Mesodermal cell (in vitro differentiated cells): ENCODE data around the gene SIRPB1.

Source experiments
- H3K27ac ChIP-seq: 2 replicates; pipeline ENCODE4 v1.7.0; 2013; ENCODE audit warnings: mild to moderate bottlenecking, low read depth, low read length, moderate library complexity; ENCODE audit not compliant: severe bottlenecking
- H3K36me3 ChIP-seq: 2 replicates; pipeline ENCODE4 v1.7.1; 2013; ENCODE audit warnings: mild to moderate bottlenecking, low read length, moderate library complexity; ENCODE audit not compliant: control insufficient read depth, insufficient read depth
- H3K4me1 ChIP-seq: one replicate; pipeline ENCODE4 v1.7.1; 2013; ENCODE audit warnings: mild to moderate bottlenecking, low read length; ENCODE audit not compliant: insufficient read depth, control insufficient read depth, poor library complexity, severe bottlenecking
- H3K4me3 ChIP-seq: 2 replicates; pipeline ENCODE4 v1.7.0; 2013; ENCODE audit warnings: low read length, control low read depth, mild to moderate bottlenecking; ENCODE audit not compliant: insufficient read depth, poor library complexity, severe bottlenecking; ENCODE audit errors: extremely low read depth
- H3K9me3 ChIP-seq: 2 replicates; pipeline ENCODE4 v1.7.1; 2013; ENCODE audit warnings: mild to moderate bottlenecking, low read length, moderate library complexity; ENCODE audit not compliant: control insufficient read depth
- WGBS, 2 experiments: methylation state at CpG; one replicate each; pipeline ENCODE4 v1.1.5; 2013; ENCODE audit warnings: missing lambda C conversion rate in 2 of 2; ENCODE audit not compliant: insufficient coverage in 2 of 2; 5-methylcytosine and 5-hydroxymethylcytosine counted together

The SIRPB1 gene

GRCh38 chr20:1636621-1637020 is 16.8 kb upstream of the SIRPB1 start:
- H3K27ac ChIP-seq: no peak overlapping the region
- no peak overlapping the region for H3K4me3 ChIP-seq
- 86 to 87% methylated on average over 2 of the region's 2 CpGs for WGBS, 2 experiments
- no peaks in the 10 kb centered on the region for H3K36me3 ChIP-seq
- H3K4me1 ChIP-seq: no peaks in the 10 kb centered on the region
- H3K9me3 ChIP-seq: no peaks in the 10 kb centered on the region

GRCh38 chr20:1635291-1635979 is 15.6 kb upstream of the SIRPB1 start:
- Histone ChIP-seq H3K27ac (no peak overlapping the region), H3K4me1 (no peaks in the 10 kb centered on the region), H3K4me3 (no peak overlapping the region), H3K36me3 (no peaks in the 10 kb centered on the region), H3K9me3 (no peaks in the 10 kb centered on the region)
- WGBS, 2 experiments: 84 to 94% methylated on average over 10 of the region's 10 CpGs

DNA sequence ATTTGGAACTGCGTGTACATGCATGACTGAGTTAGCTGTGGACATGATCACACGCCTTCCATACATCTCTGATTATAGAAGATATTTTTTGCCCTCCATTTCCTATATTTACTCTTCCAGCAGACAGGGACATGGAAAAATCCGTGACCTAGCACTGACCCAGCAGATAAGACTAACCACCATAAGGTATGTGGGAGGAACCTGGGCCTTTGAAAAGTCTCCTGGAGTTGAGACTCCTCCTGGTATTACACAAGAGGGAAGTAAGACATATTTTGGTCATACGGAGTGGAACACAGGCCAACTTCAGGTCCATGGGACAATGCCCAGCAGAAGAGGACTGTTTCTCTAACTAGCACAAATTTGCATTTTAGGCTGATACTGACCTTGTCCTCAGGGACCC is 13.7 kb upstream of the SIRPB1 start:
- H3K36me3 ChIP-seq: no peaks in the 10 kb centered on the region
- no peaks in the 10 kb centered on the region for H3K4me1 ChIP-seq
- H3K4me3 ChIP-seq: no peak overlapping the region
- no peaks in the 10 kb centered on the region for H3K9me3 ChIP-seq
- no peak overlapping the region for H3K27ac ChIP-seq
- 85 to 89% methylated on average over 1 to 3 of the region's 4 CpGs for WGBS, 2 experiments

DNA sequence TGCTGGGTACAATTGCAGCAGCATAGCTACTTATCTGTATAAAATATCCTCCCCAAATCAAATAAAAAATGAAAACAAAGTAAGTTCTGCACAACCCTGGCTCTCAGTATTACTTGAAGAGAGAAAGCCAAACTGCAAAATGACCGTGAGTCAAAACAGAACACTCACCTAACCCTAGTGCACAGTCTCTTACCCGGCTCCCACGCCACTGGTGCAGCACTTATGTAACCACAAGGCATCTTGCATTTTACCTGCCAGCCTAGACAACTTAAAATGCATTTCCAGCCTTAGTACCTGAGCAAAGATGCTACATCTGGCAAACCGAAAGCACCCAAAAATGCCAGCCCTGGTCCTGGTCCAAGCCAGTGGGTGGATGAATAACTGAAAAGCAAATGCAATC is 12.4 kb upstream of the SIRPB1 start:
- no peaks in the 10 kb centered on the region for H3K9me3 ChIP-seq
- no peak overlapping the region for H3K4me3 ChIP-seq
- WGBS, 2 experiments: 83 to 95% methylated on average over 3 to 4 of the region's 4 CpGs
- no peaks in the 10 kb centered on the region for H3K36me3 ChIP-seq
- no peaks in the 10 kb centered on the region for H3K4me1 ChIP-seq
- H3K27ac ChIP-seq: no peak overlapping the region

DNA sequence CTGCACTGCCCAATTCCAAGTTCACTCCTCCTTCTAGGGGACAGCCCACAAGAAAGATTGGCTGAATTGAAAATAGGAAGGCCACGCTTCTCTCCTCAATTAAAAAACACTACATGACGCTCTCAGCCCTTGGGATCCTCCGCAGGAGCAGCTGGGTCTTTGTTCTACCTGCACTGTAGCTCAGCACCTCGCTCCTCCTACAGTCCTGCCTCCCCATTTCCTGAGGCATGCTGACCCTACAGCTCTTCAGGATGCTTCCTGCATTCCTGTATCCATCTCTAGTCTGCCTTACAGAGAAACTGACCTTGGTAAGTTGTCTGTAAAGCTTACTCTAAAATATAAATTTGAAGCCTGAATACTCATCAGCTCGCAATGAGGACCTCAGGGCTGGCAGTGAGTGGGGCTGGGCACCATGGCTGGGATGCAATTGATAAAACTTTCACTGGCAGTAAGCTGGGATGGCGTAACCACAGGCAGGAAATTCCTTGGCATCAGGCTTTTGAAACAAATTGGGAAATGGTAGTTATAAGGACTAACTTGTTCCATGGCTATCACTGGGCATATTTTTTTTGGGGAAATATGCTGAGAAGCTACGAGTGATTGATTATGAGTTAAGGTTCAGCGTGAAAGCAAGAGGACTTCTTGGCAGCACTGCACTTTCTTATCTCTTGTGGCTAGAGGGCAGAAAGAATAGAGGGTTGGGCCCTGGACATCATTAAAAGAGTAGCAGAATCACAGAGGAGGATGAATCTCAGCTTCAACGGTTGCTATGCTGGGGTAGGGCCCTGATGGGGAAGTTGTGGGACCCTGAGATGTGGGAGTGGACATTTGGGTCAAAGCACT is 11.7 kb upstream of the SIRPB1 start:
- WGBS, 2 experiments: 65 to 68% methylated on average over 8 to 9 of the region's 9 CpGs
- Histone ChIP-seq H3K4me1 (no peaks in the 10 kb centered on the region), H3K4me3 (no peak overlapping the region)

GRCh38 chr20:1630186-1630585 is 10.4 kb upstream of the SIRPB1 start:
- WGBS, 2 experiments: 87 to 100% methylated on average over 4 to 5 of the region's 5 CpGs
- H3K36me3 ChIP-seq: no peaks in the 10 kb centered on the region
- H3K4me3 ChIP-seq: no peak overlapping the region
- H3K27ac ChIP-seq: no peak overlapping the region
- no peaks in the 10 kb centered on the region for H3K9me3 ChIP-seq
- H3K4me1 ChIP-seq: no peaks in the 10 kb centered on the region

More for the DNA sequence above, 11.7 kb upstream of the SIRPB1 start:
- Histone ChIP-seq H3K9me3 (no peaks in the 10 kb centered on the region), H3K27ac (no peak overlapping the region), H3K36me3 (no peaks in the 10 kb centered on the region)

GRCh38 chr20:1629321-1629720 is 9.5 kb upstream of the SIRPB1 start:
- Histone ChIP-seq H3K9me3 (no peaks in the 10 kb centered on the region), H3K4me1 (no peaks in the 10 kb centered on the region), H3K4me3 (no peak overlapping the region), H3K27ac (no peak overlapping the region), H3K36me3 (no peaks in the 10 kb centered on the region)
- 90 to 93% methylated on average over 3 to 4 of the region's 5 CpGs for WGBS, 2 experiments

GRCh38 chr20:1628621-1629020 is 8.8 kb upstream of the SIRPB1 start:
- H3K9me3 ChIP-seq: no peaks in the 10 kb centered on the region
- H3K27ac ChIP-seq: no peak overlapping the region
- no peaks in the 10 kb centered on the region for H3K4me1 ChIP-seq
- no peak overlapping the region for H3K4me3 ChIP-seq
- no peaks in the 10 kb centered on the region for H3K36me3 ChIP-seq
- WGBS, 2 experiments: 93 to 98% methylated on average over 3 of the region's 5 CpGs

GRCh38 chr20:1627200-1627550 is 7.4 kb upstream of the SIRPB1 start:
- Histone ChIP-seq H3K9me3 (no peaks in the 10 kb centered on the region), H3K27ac (no peak overlapping the region), H3K4me1 (no peaks in the 10 kb centered on the region), H3K36me3 (no peaks in the 10 kb centered on the region), H3K4me3 (no peak overlapping the region)
- whole genome bisulfite sequencing, 2 experiments: 92 to 100% methylated on average over 1 of the region's 2 CpGs

DNA sequence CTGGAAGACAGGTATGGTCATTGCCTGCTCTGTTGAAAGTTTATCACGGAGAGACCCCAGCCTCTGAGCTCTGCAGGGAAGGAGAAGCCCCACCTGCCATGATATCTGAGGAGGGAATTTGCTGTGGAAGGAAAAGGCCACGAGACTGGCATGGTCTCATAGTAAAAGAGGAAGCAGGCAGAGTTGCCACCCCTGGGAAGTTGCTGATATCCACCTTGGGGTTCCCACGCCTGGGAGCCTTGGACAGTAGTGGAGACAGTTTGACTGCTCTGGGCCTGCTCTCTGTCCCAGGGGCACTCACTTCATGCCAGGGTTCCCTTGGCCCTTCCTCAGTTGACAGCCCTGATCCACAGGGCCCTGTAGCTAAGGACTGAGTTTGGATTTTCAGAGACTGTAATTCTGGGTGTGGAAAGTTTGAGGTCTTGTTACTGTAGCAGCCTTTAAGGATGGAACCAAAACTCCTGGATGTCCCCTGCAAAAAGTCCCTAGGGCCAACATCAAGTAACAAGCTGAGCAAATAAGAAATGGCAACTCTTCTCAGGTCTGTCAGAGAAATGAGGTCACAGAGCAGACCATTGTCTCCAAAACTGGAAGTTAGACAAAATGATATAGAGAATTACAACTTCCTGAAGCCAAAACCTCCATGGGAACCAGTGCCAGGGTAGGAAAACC is 6.9 kb upstream of the SIRPB1 start:
- 89 to 93% methylated on average over 3 of the region's 3 CpGs for WGBS, 2 experiments
- H3K4me1 ChIP-seq: no peaks in the 10 kb centered on the region
- no peaks in the 10 kb centered on the region for H3K9me3 ChIP-seq
- no peaks in the 10 kb centered on the region for H3K36me3 ChIP-seq
- no peak overlapping the region for H3K27ac ChIP-seq
- H3K4me3 ChIP-seq: no peak overlapping the region
